Right lobe of liver (tissue), 4 donors: ENCODE measurements around the gene MYRIP.

ENCODE experiments used
- CTCF ChIP-seq, 4 donors: fragments of 200-600 bp in 3 of 4; fragments of 450-650 bp in 1 of 4; IDR thresholded peaks; one replicate each; pipeline versions ENCODE4 v1.5.1 to v1.8.0; 2016 to 2022; ENCODE audit warnings: antibody characterized with exemption in 4 of 4, mild to moderate bottlenecking in 2 of 4
- POLR2A ChIP-seq: fragments of 450-650 bp; IDR thresholded peaks from one replicate; pipeline ENCODE4 v1.6.1; 2017; ENCODE audit warnings: antibody characterized with exemption, mild to moderate bottlenecking
- donor health status: DM: no; HTN: no; CAD: no.
- donor health status: DM: no; HTN: no; CAD: no.
- donor health status: DM: no; HTN: yes; CAD: no.

GRCh38 chr3:40071683-40072238, 262.4 kb downstream of the MYRIP start:
- no peak for TF ChIP-seq CTCF (IDR thresholded peaks at IDR 0.05)
- no peak for TF ChIP-seq POLR2A
